ENCODE measurements around the gene DBH.
"Not testable (repeated sequence)": the region's sequence is repeated elsewhere in the genome, so short reads cannot be mapped to it uniquely, and the experiment has no call there.

DBH gene

GRCh38 chr9:133664173-133665050 lies 28.2 kb downstream of the DBH start:
- DNase-seq (ENCODE audit: low read depth in 2 of 2, low spot score in 1 of 2), result no peak

GRCh38 chr9:133665096-133665495 lies 28.9 kb downstream of the DBH start:
- no peak for DNase-seq (ENCODE audit: low read depth in 2 of 2, low spot score in 1 of 2)

GRCh38 chr9:133665535-133665934 lies 29.4 kb downstream of the DBH start:
- DNase-seq (ENCODE audit: low read depth in 2 of 2, low spot score in 1 of 2), result no peak

- no peak for DNase-seq (ENCODE audit: low read depth in 2 of 2, low spot score in 1 of 2)
These were observed 30.2 kb downstream of the DBH start for GRCh38 chr9:133666387-133666786.

GRCh38 chr9:133666845-133667244 lies 30.7 kb downstream of the DBH start:
- DNase-seq (ENCODE audit: low read depth in 2 of 2, low spot score in 1 of 2), result no peak

- DNase-seq (ENCODE audit: low read depth in 2 of 2, low spot score in 1 of 2), result no peak
These were observed 31.7 kb downstream of the DBH start for GRCh38 chr9:133667759-133668450.

GRCh38 chr9:133669182-133669801 lies 33.1 kb downstream of the DBH start:
- no peak for DNase-seq (ENCODE audit: low read depth in 2 of 2, low spot score in 1 of 2)

- no peak for DNase-seq (ENCODE audit: low read depth in 2 of 2, low spot score in 1 of 2)
These were observed 34.3 kb downstream of the DBH start for GRCh38 chr9:133670466-133670865.

- DNase-seq (ENCODE audit: low read depth in 2 of 2, low spot score in 1 of 2), result no peak
These were observed 35.2 kb downstream of the DBH start for GRCh38 chr9:133671371-133671770.

- DNase-seq (ENCODE audit: low read depth in 2 of 2, low spot score in 1 of 2), result no peak
These were observed 36.5 kb downstream of the DBH start for GRCh38 chr9:133672503-133673257.

GRCh38 chr9:133673258-133673655 lies 37.1 kb downstream of the DBH start:
- DNase-seq (ENCODE audit: low read depth in 2 of 2, low spot score in 1 of 2), result no peak

GRCh38 chr9:133674091-133674490 lies 37.9 kb downstream of the DBH start:
- no peak for DNase-seq (ENCODE audit: low read depth in 2 of 2, low spot score in 1 of 2)

GRCh38 chr9:133675796-133676195 lies 39.6 kb downstream of the DBH start:
- not testable (repeated sequence) for DNase-seq (ENCODE audit: low read depth in 2 of 2, low spot score in 1 of 2)

GRCh38 chr9:133676450-133676849 lies 40.3 kb downstream of the DBH start:
- DNase-seq (ENCODE audit: low read depth in 2 of 2, low spot score in 1 of 2), result no peak

GRCh38 chr9:133677126-133678010 lies 41.2 kb downstream of the DBH start:
- no peak for DNase-seq (ENCODE audit: low read depth in 2 of 2, low spot score in 1 of 2)

GRCh38 chr9:133679056-133679455 lies 42.9 kb downstream of the DBH start:
- DNase-seq (ENCODE audit: low read depth in 2 of 2, low spot score in 1 of 2), result no peak

GRCh38 chr9:133679466-133680061 lies 43.4 kb downstream of the DBH start:
- no peak for DNase-seq (ENCODE audit: low read depth in 2 of 2, low spot score in 1 of 2)

- DNase-seq (ENCODE audit: low read depth in 2 of 2, low spot score in 1 of 2), result no peak
These were observed 44.2 kb downstream of the DBH start for GRCh38 chr9:133680250-133680975.

- DNase-seq (ENCODE audit: low read depth in 2 of 2, low spot score in 1 of 2), result no peak
These were observed 45.0 kb downstream of the DBH start for GRCh38 chr9:133680976-133681657.

Measured in stimulated activated CD8-positive, alpha-beta memory T cell treated with anti-CD3 and anti-CD28 coated beads, Interleukin-4, amount 100 ng/mL, for 4 hours (primary cell).